ENCODE results near the gene XPC. TPM values are rescaled to one million over a fixed set of nuclear protein-coding genes. Genes with fewer than 3 reads are reported as not detected.

XPC gene
- total RNA-seq, 1 donor from 2014 or later = 40.1 TPM

GRCh38 chr3:14130707-14131106 is 47.7 kb downstream of the XPC start:
- Mint-ChIP-seq H3K4me1 (ENCODE audit: low read depth) (peaks cover 6% of the 10 kb centered on the region), H3K36me3 (ENCODE audit: insufficient read depth) (peaks cover 16% of the 10 kb centered on the region), H3K27me3 (no peaks in the 10 kb centered on the region), H3K9me3 (ENCODE audit: low read depth) (no peaks in the 10 kb centered on the region), H3K4me3 (ENCODE audit: low read depth) (no peak overlapping the region), H3K27ac (no peak overlapping the region)
- no peak for TF ChIP-seq CTCF (IDR thresholded peaks at IDR 0.05; ENCODE audit: unreplicated experiment)
- DNase-seq (ENCODE audit: low spot score, unreplicated experiment) = no peak

- H3K27ac Mint-ChIP-seq = no peak overlapping the region
- DNase-seq (ENCODE audit: low spot score, unreplicated experiment) = no peak
- H3K9me3 Mint-ChIP-seq (ENCODE audit: low read depth) = no peaks in the 10 kb centered on the region
- no peak for TF ChIP-seq CTCF (IDR thresholded peaks at IDR 0.05; ENCODE audit: unreplicated experiment)
- no peak overlapping the region for H3K4me3 Mint-ChIP-seq (ENCODE audit: low read depth)
- H3K27me3 Mint-ChIP-seq = no peaks in the 10 kb centered on the region
- peaks cover 16% of the 10 kb centered on the region for H3K36me3 Mint-ChIP-seq (ENCODE audit: insufficient read depth)
- H3K4me1 Mint-ChIP-seq (ENCODE audit: low read depth) = peaks cover 8% of the 10 kb centered on the region
Measured at GRCh38 chr3:14130230-14130629, 48.2 kb downstream of the XPC start.

- H3K27me3 Mint-ChIP-seq = no peaks in the 10 kb centered on the region
- no peak for DNase-seq (ENCODE audit: low spot score, unreplicated experiment)
- no peak overlapping the region for H3K27ac Mint-ChIP-seq
- peaks cover 8% of the 10 kb centered on the region for H3K4me1 Mint-ChIP-seq (ENCODE audit: low read depth)
- no peaks in the 10 kb centered on the region for H3K9me3 Mint-ChIP-seq (ENCODE audit: low read depth)
- no peak overlapping the region for H3K4me3 Mint-ChIP-seq (ENCODE audit: low read depth)
- no peak for TF ChIP-seq CTCF (IDR thresholded peaks at IDR 0.05; ENCODE audit: unreplicated experiment)
- H3K36me3 Mint-ChIP-seq (ENCODE audit: insufficient read depth) = peaks cover 16% of the 10 kb centered on the region
Measured at GRCh38 chr3:14129296-14129695, 49.1 kb downstream of the XPC start.

GRCh38 chr3:14128724-14129123 is 49.7 kb downstream of the XPC start:
- no peak overlapping the region for H3K27ac Mint-ChIP-seq

GRCh38 chr3:14127516-14128161 is 50.8 kb downstream of the XPC start:
- H3K4me3 Mint-ChIP-seq (ENCODE audit: low read depth) = no peak overlapping the region

More at GRCh38 chr3:14128724-14129123, 49.7 kb downstream of the XPC start:
- Mint-ChIP-seq H3K36me3 (ENCODE audit: insufficient read depth) (peaks cover 16% of the 10 kb centered on the region), H3K4me3 (ENCODE audit: low read depth) (no peak overlapping the region), H3K9me3 (ENCODE audit: low read depth) (no peaks in the 10 kb centered on the region), H3K27me3 (no peaks in the 10 kb centered on the region), H3K4me1 (ENCODE audit: low read depth) (peaks cover 10% of the 10 kb centered on the region)
- TF ChIP-seq CTCF (IDR thresholded peaks at IDR 0.05; ENCODE audit: unreplicated experiment) = no peak
- DNase-seq (ENCODE audit: low spot score, unreplicated experiment) = no peak

More at GRCh38 chr3:14127516-14128161, 50.8 kb downstream of the XPC start:
- H3K9me3 Mint-ChIP-seq (ENCODE audit: low read depth) = no peaks in the 10 kb centered on the region
- H3K36me3 Mint-ChIP-seq (ENCODE audit: insufficient read depth) = peaks cover 16% of the 10 kb centered on the region
- TF ChIP-seq CTCF (IDR thresholded peaks at IDR 0.05; ENCODE audit: unreplicated experiment) = no peak
- H3K4me1 Mint-ChIP-seq (ENCODE audit: low read depth) = peaks cover 17% of the 10 kb centered on the region
- no peak for DNase-seq (ENCODE audit: low spot score, unreplicated experiment)
- no peaks in the 10 kb centered on the region for H3K27me3 Mint-ChIP-seq
- H3K27ac Mint-ChIP-seq = no peak overlapping the region

Measured in progenitor cell of endocrine pancreas (in vitro differentiated cells).